HFF-Myc (cell line): ENCODE data around the gene NUDT17.

ENCODE experiments used
- DNase-seq: peaks from one replicate; pipeline ENCODE4 v3.0.0-alpha.2; 2011; ENCODE audit warnings: low read depth; ENCODE audit errors: extremely low read depth
- H3K4me3 ChIP-seq: replicated peaks from 2 replicates; pipeline ENCODE4 v1.5.1; 2011; ENCODE audit warnings: low read depth, mild to moderate bottlenecking, control low read depth, low read length
- CTCF ChIP-seq: IDR thresholded peaks from 2 replicates; pipeline ENCODE4 v1.5.1; 2012; ENCODE audit warnings: mild to moderate bottlenecking, low read depth, low read length, control low read depth; ENCODE audit errors: missing control alignments

NUDT17 gene

GRCh38 chr1:145871994-145872924, 26.8 kb downstream of the NUDT17 start:
- peak overlapping the region; percentile 32 for H3K4me3 ChIP-seq
- no peak for DNase-seq
- TF ChIP-seq CTCF, result no peak

GRCh38 chr1:145874646-145875045, 29.2 kb downstream of the NUDT17 start:
- no peak for TF ChIP-seq CTCF
- no peak overlapping the region for H3K4me3 ChIP-seq
- DNase-seq, result no peak

DNA sequence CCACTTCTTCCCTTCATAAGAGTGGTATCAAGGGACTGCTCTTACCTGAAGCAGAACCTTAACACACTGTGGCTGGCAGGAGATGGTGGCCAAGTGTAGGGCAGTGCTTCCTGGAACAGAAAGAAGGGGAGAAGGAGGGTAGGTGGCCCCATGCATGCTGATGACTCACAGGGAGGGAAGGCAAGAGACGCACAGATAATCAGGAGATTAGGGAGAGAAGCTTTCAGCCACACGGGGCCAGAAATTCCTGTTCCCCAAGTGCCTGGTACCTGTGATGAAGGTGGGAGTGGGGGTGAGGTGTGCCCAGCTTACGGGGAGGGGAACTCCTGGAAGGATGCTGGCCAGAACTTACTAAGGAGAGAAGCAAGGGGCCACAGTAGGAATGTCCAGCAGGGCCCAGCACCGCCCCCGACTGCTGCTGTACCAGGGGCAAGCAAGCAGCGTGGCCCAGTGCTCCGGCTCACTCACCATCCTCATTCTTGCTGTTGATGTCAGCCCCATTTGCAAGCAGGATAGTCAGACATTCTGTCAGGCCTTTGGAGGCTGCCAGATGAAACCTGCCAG, 32.6 kb downstream of the NUDT17 start:
- no peak for DNase-seq
- H3K4me3 ChIP-seq, result no peak overlapping the region
- TF ChIP-seq CTCF, result no peak

GRCh38 chr1:145878724-145879123, 33.3 kb downstream of the NUDT17 start:
- DNase-seq, result no peak
- no peak overlapping the region for H3K4me3 ChIP-seq
- no peak for TF ChIP-seq CTCF

DNA sequence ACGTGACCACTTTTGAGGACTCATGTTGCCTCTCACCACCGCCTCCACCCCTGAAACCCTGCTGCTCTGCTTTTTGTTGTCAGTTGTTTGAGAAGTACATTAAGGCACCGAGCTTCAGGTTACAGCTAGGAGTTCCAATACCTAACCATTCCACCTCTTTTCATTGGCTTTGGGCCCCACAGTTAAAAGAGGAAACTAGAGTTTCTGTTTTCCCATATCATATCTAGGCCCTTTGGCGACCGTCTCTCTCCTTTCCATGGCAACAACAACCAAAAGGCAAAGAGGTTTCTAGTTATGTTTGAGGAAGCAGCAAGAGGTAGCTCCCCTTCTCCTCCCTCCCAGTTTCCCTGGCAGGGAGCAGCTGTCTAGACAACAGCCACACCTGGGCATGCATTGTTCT, 34.3 kb downstream of the NUDT17 start:
- no peak for TF ChIP-seq CTCF
- DNase-seq, result no peak
- H3K4me3 ChIP-seq, result no peak overlapping the region

- H3K4me3 ChIP-seq, result no peak overlapping the region
- no peak for DNase-seq
- no peak for TF ChIP-seq CTCF
Observed at GRCh38 chr1:145884675-145885074, 39.2 kb downstream of the NUDT17 start.
